KMS-11 (cell line): Measurements from ENCODE around the gene DSCAM.
A peak's percentile ranks its signal among the peaks of the same experiment; 100 is the strongest.

ENCODE experiments used
- H2AFZ ChIP-seq: fragments of 200-600 bp; sonication (generic); 2 replicates; pipeline ENCODE4 v1.6.1; 2016; ENCODE audit warnings: antibody characterized with exemption, mixed run types, low read depth
- H3K27ac ChIP-seq: fragments of 200-600 bp; sonication (generic); 2 replicates; pipeline ENCODE4 v1.6.1; 2016; ENCODE audit warnings: mild to moderate bottlenecking, mixed run types
- H3K27me3 ChIP-seq: fragments of 200-600 bp; sonication (generic); 2 replicates; pipeline ENCODE4 v1.6.1; 2017; ENCODE audit warnings: mild to moderate bottlenecking, low read depth, mixed run types, moderate library complexity; ENCODE audit not compliant: insufficient read depth
- H3K36me3 ChIP-seq: fragments of 200-600 bp; sonication (generic); 2 replicates; pipeline ENCODE4 v1.6.1; 2017; ENCODE audit warnings: mild to moderate bottlenecking, mixed run types; ENCODE audit not compliant: insufficient read depth
- H3K4me1 ChIP-seq: fragments of 200-600 bp; sonication (generic); 2 replicates; pipeline ENCODE4 v1.6.1; 2016; ENCODE audit warnings: mild to moderate bottlenecking, low read depth, mixed run types; ENCODE audit not compliant: poor library complexity, severe bottlenecking
- H3K4me2 ChIP-seq: fragments of 200-600 bp; sonication (generic); 2 replicates; pipeline ENCODE4 v1.7.0; 2016; ENCODE audit warnings: mild to moderate bottlenecking, mixed run types
- H3K4me3 ChIP-seq: fragments of 200-600 bp; sonication (generic); IDR thresholded peaks from 2 replicates; pipeline ENCODE4 v1.6.1; 2017; ENCODE audit warnings: low read depth, low read length, mixed read lengths; ENCODE audit not compliant: insufficient read depth
- H3K79me2 ChIP-seq: fragments of 200-600 bp; sonication (generic); 2 replicates; pipeline ENCODE4 v1.6.1; 2016; ENCODE audit warnings: low read depth, mixed run types; ENCODE audit not compliant: insufficient read depth
- H3K9ac ChIP-seq: fragments of 200-600 bp; sonication (generic); 2 replicates; pipeline ENCODE4 v1.6.1; 2016; ENCODE audit warnings: mild to moderate bottlenecking, mixed run types
- H4K20me1 ChIP-seq: fragments of 200-600 bp; sonication (generic); 2 replicates; pipeline ENCODE4 v1.6.1; 2016; ENCODE audit warnings: mild to moderate bottlenecking, mixed run types; ENCODE audit not compliant: insufficient read depth
- CTCF ChIP-seq: fragments of 200-600 bp; sonication (generic); conservative IDR thresholded peaks from 2 replicates; pipeline ENCODE4 v1.6.1; 2017; ENCODE audit warnings: low read depth, mild to moderate bottlenecking, antibody characterized with exemption, low read length, moderate library complexity, mixed read lengths

DSCAM gene

DNA sequence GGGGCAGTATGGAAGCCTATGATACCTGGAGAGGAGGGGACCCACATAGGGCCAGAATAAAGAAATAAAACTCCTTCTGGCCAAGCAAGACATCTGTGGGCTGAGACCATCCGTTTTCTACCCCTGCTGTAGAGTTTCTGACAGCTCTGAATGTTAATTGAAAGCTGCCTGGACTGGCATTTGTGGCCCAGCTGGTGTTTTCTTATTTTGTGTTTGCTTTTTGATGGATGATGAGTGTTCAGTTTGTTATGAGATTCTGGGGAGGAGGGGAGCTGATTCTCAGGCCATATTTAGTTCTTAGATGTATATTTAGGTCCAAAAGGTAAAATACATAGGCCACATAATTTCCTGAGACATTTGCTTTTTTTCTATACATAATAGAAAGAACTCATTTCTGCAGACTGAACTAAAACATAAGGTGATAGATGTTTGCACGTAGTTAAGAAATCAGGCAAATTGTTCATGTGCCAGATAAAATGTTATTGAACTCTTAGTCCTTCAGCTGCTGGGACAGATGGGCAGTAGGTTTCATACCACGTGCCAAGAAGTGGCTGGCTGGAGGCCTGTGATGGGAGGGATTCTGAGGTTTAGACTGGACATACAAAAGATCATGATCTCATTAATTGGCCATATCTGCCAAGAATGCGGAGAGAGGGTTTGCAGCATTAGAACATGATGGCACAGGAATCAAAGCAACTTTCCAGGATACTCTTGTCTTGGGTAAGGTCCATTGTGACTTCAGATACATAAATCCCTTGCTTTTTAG lies 54.1 kb downstream of the DSCAM start:
- H3K36me3 ChIP-seq: no peaks in the 10 kb centered on the region
- no peak overlapping the region for H2AFZ ChIP-seq
- H3K4me3 ChIP-seq: no peak overlapping the region
- no peak overlapping the region for H3K4me2 ChIP-seq
- no peak for TF ChIP-seq CTCF
- H3K79me2 ChIP-seq: no peaks in the 10 kb centered on the region
- no peak overlapping the region for H3K9ac ChIP-seq
- H3K4me1 ChIP-seq: no peaks in the 10 kb centered on the region
- H4K20me1 ChIP-seq: no peaks in the 10 kb centered on the region
- no peaks in the 10 kb centered on the region for H3K27me3 ChIP-seq
- H3K27ac ChIP-seq: no peak overlapping the region

DNA sequence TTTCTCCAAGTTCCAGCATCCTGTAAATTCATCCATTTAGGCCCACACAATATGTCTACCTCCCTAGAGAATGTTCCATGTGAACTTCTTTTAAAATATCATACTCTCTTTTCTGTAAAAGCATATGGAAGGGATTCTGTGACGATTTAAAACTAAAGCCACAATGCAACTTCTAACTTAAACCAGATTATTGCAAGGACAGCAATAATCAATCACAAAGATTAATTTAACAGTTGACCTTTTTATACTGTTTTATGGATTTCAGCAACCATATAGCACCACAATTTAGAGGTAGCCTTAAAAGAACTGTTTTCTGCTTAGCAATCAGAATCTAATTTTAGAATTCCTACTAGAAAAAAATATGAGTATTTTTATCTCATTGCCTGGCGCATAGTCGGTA lies 58.3 kb downstream of the DSCAM start:
- Histone ChIP-seq H2AFZ (no peak overlapping the region), H3K4me3 (no peak overlapping the region), H3K4me2 (no peak overlapping the region), H4K20me1 (no peaks in the 10 kb centered on the region), H3K27ac (no peak overlapping the region), H3K27me3 (no peaks in the 10 kb centered on the region), H3K36me3 (no peaks in the 10 kb centered on the region), H3K9ac (no peak overlapping the region), H3K79me2 (no peaks in the 10 kb centered on the region), H3K4me1 (no peaks in the 10 kb centered on the region)
- no peak for TF ChIP-seq CTCF

GRCh38 chr21:40783404-40783803 lies 63.6 kb downstream of the DSCAM start:
- no peak overlapping the region for H2AFZ ChIP-seq
- no peaks in the 10 kb centered on the region for H3K79me2 ChIP-seq
- no peak for TF ChIP-seq CTCF
- H4K20me1 ChIP-seq: no peaks in the 10 kb centered on the region
- no peak overlapping the region for H3K9ac ChIP-seq
- no peaks in the 10 kb centered on the region for H3K27me3 ChIP-seq
- no peak overlapping the region for H3K27ac ChIP-seq
- no peak overlapping the region for H3K4me3 ChIP-seq
- H3K4me2 ChIP-seq: no peak overlapping the region
- H3K36me3 ChIP-seq: no peaks in the 10 kb centered on the region
- no peaks in the 10 kb centered on the region for H3K4me1 ChIP-seq

DNA sequence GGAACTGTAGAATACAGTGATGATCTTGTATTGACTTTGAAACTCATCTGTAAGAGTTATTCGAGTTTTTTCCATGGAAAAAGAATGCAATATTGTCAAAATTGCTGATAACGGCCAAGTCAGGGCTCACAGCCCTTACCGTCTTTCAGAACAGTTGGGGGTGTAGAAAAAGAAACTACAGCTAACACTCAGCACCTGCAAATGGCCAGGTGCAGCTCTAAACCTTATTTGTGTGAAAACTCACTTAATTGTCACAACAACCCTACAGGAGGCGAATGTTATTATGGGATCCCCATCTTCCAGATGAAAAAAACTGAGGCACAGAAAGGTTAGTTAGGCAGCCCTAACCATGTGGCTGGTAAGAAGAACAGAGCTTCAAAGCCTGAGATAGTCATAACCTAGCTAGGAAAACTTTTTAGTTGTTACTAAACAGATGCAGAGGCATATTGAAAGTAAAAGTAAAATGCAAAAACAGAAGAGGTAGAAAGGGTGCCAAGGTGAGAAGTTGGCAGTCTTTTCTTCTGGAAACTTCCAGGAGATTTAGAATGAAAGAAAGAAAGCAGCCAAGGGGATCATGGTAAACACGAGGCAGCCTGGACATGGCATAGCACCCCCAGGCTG lies 76.4 kb downstream of the DSCAM start:
- H3K27ac ChIP-seq: no peak overlapping the region
- TF ChIP-seq CTCF: no peak
- H4K20me1 ChIP-seq: no peaks in the 10 kb centered on the region
- H2AFZ ChIP-seq: no peak overlapping the region
- H3K4me1 ChIP-seq: peaks cover 24% of the 10 kb centered on the region
- no peaks in the 10 kb centered on the region for H3K36me3 ChIP-seq
- no peaks in the 10 kb centered on the region for H3K27me3 ChIP-seq
- H3K79me2 ChIP-seq: no peaks in the 10 kb centered on the region
- no peak overlapping the region for H3K9ac ChIP-seq
- peak overlapping the region; percentile 3; the same call in 1 of the 2 replicates for H3K4me2 ChIP-seq
- H3K4me3 ChIP-seq: no peak overlapping the region
